VCaP (cell line): ENCODE results near the gene CACNA2D2.
"Not testable (repeated sequence)": the region's sequence is repeated elsewhere in the genome, so short reads cannot be mapped to it uniquely, and the experiment has no call there.

ENCODE experiments used
- H3K27ac ChIP-seq: fragments of 450-650 bp; 2 replicates; pipeline ENCODE4 v1.5.1; 2017
- CTCF ChIP-seq: fragments of 450-650 bp; conservative IDR thresholded peaks from 2 replicates; pipeline ENCODE4 v1.5.1; 2017; ENCODE audit warnings: mild to moderate bottlenecking, moderate library complexity

CACNA2D2 gene

GRCh38 chr3:50517721-50518206 lies 14.3 kb upstream of the CACNA2D2 start:
- no peak overlapping the region for H3K27ac ChIP-seq
- TF ChIP-seq CTCF: no peak

- H3K27ac ChIP-seq: peak overlapping the region; percentile 48
- no peak for TF ChIP-seq CTCF
Observed at GRCh38 chr3:50516440-50516871, 13.0 kb upstream of the CACNA2D2 start.

GRCh38 chr3:50515565-50516439 lies 12.4 kb upstream of the CACNA2D2 start:
- TF ChIP-seq CTCF: no peak
- H3K27ac ChIP-seq: peak overlapping the region; percentile 48

- not testable (repeated sequence) for H3K27ac ChIP-seq
Observed at GRCh38 chr3:50512908-50513307, 9.5 kb upstream of the CACNA2D2 start.

- H3K27ac ChIP-seq: no peak overlapping the region
Observed at GRCh38 chr3:50512131-50512530, 8.7 kb upstream of the CACNA2D2 start.

GRCh38 chr3:50510325-50510724 lies 6.9 kb upstream of the CACNA2D2 start:
- H3K27ac ChIP-seq: no peak overlapping the region
- no peak for TF ChIP-seq CTCF

More at GRCh38 chr3:50512131-50512530, 8.7 kb upstream of the CACNA2D2 start:
- TF ChIP-seq CTCF: no peak

GRCh38 chr3:50509715-50510114 lies 6.3 kb upstream of the CACNA2D2 start:
- TF ChIP-seq CTCF: no peak

GRCh38 chr3:50508821-50509220 lies 5.4 kb upstream of the CACNA2D2 start:
- H3K27ac ChIP-seq: no peak overlapping the region
- no peak for TF ChIP-seq CTCF

More at GRCh38 chr3:50509715-50510114, 6.3 kb upstream of the CACNA2D2 start:
- no peak overlapping the region for H3K27ac ChIP-seq
